GM18508 (cell line): ENCODE measurements around the gene HOXD13.

Source experiments
- ATAC-seq: cut with Tn5 transposase; IDR thresholded peaks from one replicate; pipeline ENCODE4 v1.9.1; 2021; ENCODE audit warnings: moderate number of reproducible peaks; ENCODE audit not compliant: insufficient read depth, unreplicated experiment

Gene HOXD13

GRCh38 chr2:176092270-176093144, at the start of gene HOXD13:
HOXD13 (plus strand) TSS chr2:176092721; CDS start chr2:176092891, 170 bp downstream.
- no peak for ATAC-seq

- ATAC-seq = no peak
Observed at GRCh38 chr2:176056406-176056805, 36.1 kb upstream of the HOXD13 start.

GRCh38 chr2:176063958-176064357, 28.6 kb upstream of the HOXD13 start:
- ATAC-seq = no peak

GRCh38 chr2:176066645-176067588, 25.6 kb upstream of the HOXD13 start:
- no peak for ATAC-seq

- no peak for ATAC-seq
Observed at GRCh38 chr2:176067589-176068418, 24.7 kb upstream of the HOXD13 start.

- no peak for ATAC-seq
Observed at GRCh38 chr2:176068419-176068832, 24.1 kb upstream of the HOXD13 start.

GRCh38 chr2:176071330-176072291, 20.9 kb upstream of the HOXD13 start:
- ATAC-seq = no peak

GRCh38 chr2:176072292-176072669, 20.2 kb upstream of the HOXD13 start:
- no peak for ATAC-seq

GRCh38 chr2:176072951-176073904, 19.3 kb upstream of the HOXD13 start:
- ATAC-seq = no peak

GRCh38 chr2:176074919-176075425, 17.5 kb upstream of the HOXD13 start:
- ATAC-seq = no peak

GRCh38 chr2:176075481-176075880, 17.0 kb upstream of the HOXD13 start:
- no peak for ATAC-seq

- ATAC-seq = no peak
Observed at GRCh38 chr2:176076063-176076462, 16.5 kb upstream of the HOXD13 start.

- no peak for ATAC-seq
Observed at GRCh38 chr2:176076796-176077195, 15.7 kb upstream of the HOXD13 start.

- ATAC-seq = no peak
Observed at GRCh38 chr2:176078541-176079284, 13.8 kb upstream of the HOXD13 start.

- ATAC-seq = no peak
Observed at GRCh38 chr2:176079285-176079830, 13.2 kb upstream of the HOXD13 start.

GRCh38 chr2:176079831-176080539, 12.5 kb upstream of the HOXD13 start:
- no peak for ATAC-seq
